SK-N-SH (cell line): ENCODE measurements around the gene ANK3. TPM values are rescaled to one million over a fixed set of nuclear protein-coding genes. Genes with fewer than 3 reads are reported as not detected.
A peak's percentile ranks its signal among the peaks of the same experiment; 100 is the strongest.

Experiments used
- EZH2phosphoT487 ChIP-seq: fragments of 200-600 bp; sonication (generic); IDR thresholded peaks from 2 replicates; pipeline ENCODE4 v1.6.1; 2017; ENCODE audit warnings: low read depth, mixed run types, mild to moderate bottlenecking, antibody characterized with exemption, moderate library complexity, borderline replicate concordance
- GABPA ChIP-seq: IDR thresholded peaks from 2 replicates; pipeline ENCODE4 v1.4.0; 2012; ENCODE audit warnings: low read depth, mild to moderate bottlenecking
- IRF3 ChIP-seq: fragments of 150-350 bp; IDR thresholded peaks from 2 replicates; pipeline ENCODE4 v1.6.1; 2016; ENCODE audit warnings: mild to moderate bottlenecking, low read depth, low read length
- JUND ChIP-seq: IDR thresholded peaks from 2 replicates; pipeline ENCODE4 v1.4.0; 2012
- MXI1 ChIP-seq: IDR thresholded peaks from 2 replicates; pipeline ENCODE4 v1.6.1; 2012; ENCODE audit warnings: mild to moderate bottlenecking, low read depth, low read length, improper control_type of control experiment
- NFIC ChIP-seq: IDR thresholded peaks from 2 replicates; pipeline ENCODE4 v1.4.0; 2012; ENCODE audit warnings: borderline replicate concordance
- NRF1 ChIP-seq: IDR thresholded peaks from 2 replicates; pipeline ENCODE4 v1.6.1; 2012; ENCODE audit warnings: low read depth, mild to moderate bottlenecking, low read length
- POLR2AphosphoS5 ChIP-seq: IDR thresholded peaks from 2 replicates; pipeline ENCODE4 v1.6.1; 2012; ENCODE audit warnings: low read depth, low read length
- REST ChIP-seq: IDR thresholded peaks from 2 replicates; pipeline ENCODE4 v1.6.1; 2012; ENCODE audit warnings: mild to moderate bottlenecking, low read depth, low read length, moderate library complexity
- RFX5 ChIP-seq: IDR thresholded peaks from 2 replicates; pipeline ENCODE4 v1.6.1; 2012; ENCODE audit warnings: mild to moderate bottlenecking, improper control_type of control experiment, low read length
- RXRA ChIP-seq: IDR thresholded peaks from 2 replicates; pipeline ENCODE4 v1.4.0; 2012; ENCODE audit warnings: low read depth, mild to moderate bottlenecking, borderline replicate concordance
- TCF12 ChIP-seq: IDR thresholded peaks from 2 replicates; pipeline ENCODE4 v1.4.0; 2012
- TEAD4 ChIP-seq: IDR thresholded peaks from 2 replicates; pipeline ENCODE4 v1.4.0; 2012; ENCODE audit warnings: mild to moderate bottlenecking, borderline replicate concordance; ENCODE audit not compliant: insufficient read depth
- USF1 ChIP-seq: IDR thresholded peaks from 2 replicates; pipeline ENCODE4 v1.4.0; 2012; ENCODE audit warnings: low read depth, borderline replicate concordance
- YY1 ChIP-seq: IDR thresholded peaks from 2 replicates; pipeline ENCODE4 v1.4.0; 2012; ENCODE audit warnings: low read depth, mild to moderate bottlenecking
- polyA plus RNA-seq, 3 experiments: library from polyadenylated mRNA; depleted of rRNA; stranded (reverse); fragments of >200 nt; gene quantifications; 2 replicates each; pipeline ENCODE4 v1.2.3, GENCODE V29; 2012
- TF ChIP-seq, protein P1 (sequence below): fragments of 200-600 bp; sonication (generic); IDR thresholded peaks from 2 replicates; pipeline ENCODE4 v1.6.1; 2017; ENCODE audit warnings: antibody characterized with exemption, mild to moderate bottlenecking, moderate library complexity
- TF ChIP-seq, protein P2 (sequence below): IDR thresholded peaks from 2 replicates; pipeline ENCODE4 v1.4.0; 2012; ENCODE audit warnings: low read depth, borderline replicate concordance

The ANK3 gene
- polyA plus RNA-seq, 1 of the 3 experiments (the other 2 are of a cell fraction) = 10.0 TPM

- TF ChIP-seq JUND (peak; percentile 84), YY1 (no peak), POLR2AphosphoS5 (peak; percentile 17; the same call in 1 of the 2 replicates), NFIC (peak; percentile 77), USF1 (no peak), MXI1 (no peak), RXRA (peak; percentile 52; the same call in 1 of the 2 replicates), NRF1 (no peak), TEAD4 (peak; percentile 89), RFX5 (no peak), GABPA (no peak), TCF12 (peak; percentile 87), IRF3 (no peak), REST (no peak), EZH2phosphoT487 (no peak)
- TF ChIP-seq, protein P1, sequence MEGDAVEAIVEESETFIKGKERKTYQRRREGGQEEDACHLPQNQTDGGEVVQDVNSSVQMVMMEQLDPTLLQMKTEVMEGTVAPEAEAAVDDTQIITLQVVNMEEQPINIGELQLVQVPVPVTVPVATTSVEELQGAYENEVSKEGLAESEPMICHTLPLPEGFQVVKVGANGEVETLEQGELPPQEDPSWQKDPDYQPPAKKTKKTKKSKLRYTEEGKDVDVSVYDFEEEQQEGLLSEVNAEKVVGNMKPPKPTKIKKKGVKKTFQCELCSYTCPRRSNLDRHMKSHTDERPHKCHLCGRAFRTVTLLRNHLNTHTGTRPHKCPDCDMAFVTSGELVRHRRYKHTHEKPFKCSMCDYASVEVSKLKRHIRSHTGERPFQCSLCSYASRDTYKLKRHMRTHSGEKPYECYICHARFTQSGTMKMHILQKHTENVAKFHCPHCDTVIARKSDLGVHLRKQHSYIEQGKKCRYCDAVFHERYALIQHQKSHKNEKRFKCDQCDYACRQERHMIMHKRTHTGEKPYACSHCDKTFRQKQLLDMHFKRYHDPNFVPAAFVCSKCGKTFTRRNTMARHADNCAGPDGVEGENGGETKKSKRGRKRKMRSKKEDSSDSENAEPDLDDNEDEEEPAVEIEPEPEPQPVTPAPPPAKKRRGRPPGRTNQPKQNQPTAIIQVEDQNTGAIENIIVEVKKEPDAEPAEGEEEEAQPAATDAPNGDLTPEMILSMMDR = no peak
- TF ChIP-seq, protein P2, sequence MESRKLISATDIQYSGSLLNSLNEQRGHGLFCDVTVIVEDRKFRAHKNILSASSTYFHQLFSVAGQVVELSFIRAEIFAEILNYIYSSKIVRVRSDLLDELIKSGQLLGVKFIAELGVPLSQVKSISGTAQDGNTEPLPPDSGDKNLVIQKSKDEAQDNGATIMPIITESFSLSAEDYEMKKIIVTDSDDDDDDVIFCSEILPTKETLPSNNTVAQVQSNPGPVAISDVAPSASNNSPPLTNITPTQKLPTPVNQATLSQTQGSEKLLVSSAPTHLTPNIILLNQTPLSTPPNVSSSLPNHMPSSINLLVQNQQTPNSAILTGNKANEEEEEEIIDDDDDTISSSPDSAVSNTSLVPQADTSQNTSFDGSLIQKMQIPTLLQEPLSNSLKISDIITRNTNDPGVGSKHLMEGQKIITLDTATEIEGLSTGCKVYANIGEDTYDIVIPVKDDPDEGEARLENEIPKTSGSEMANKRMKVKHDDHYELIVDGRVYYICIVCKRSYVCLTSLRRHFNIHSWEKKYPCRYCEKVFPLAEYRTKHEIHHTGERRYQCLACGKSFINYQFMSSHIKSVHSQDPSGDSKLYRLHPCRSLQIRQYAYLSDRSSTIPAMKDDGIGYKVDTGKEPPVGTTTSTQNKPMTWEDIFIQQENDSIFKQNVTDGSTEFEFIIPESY = 0 out of 2 replicates have a peak, but pooled peaks have one; percentile 32
Observed at GRCh38 chr10:60423920-60424319, 34.2 kb upstream of the ANK3 start (continued).
